ENCODE results near the gene SMAD9. TPM values are rescaled to one million over a fixed set of nuclear protein-coding genes. Genes with fewer than 3 reads are reported as not detected.

Gene SMAD9
- total RNA-seq, 1 donor from 2014 or later: 11.5 TPM

- H3K27ac ChIP-seq (ENCODE audit: low read depth, low read length): no peak overlapping the region
- no peaks in the 10 kb centered on the region for H3K9me3 ChIP-seq (ENCODE audit: control insufficient read depth in 3 of 3, low read length in 3 of 3)
- H3K4me3 ChIP-seq (ENCODE audit: low read length in 3 of 3): no peak overlapping the region
- no peak overlapping the region for H3K9ac ChIP-seq (ENCODE audit: low read depth in 1 of 3, low read length in 3 of 3)
- peaks cover 8 to 12% (median 10%) of the 10 kb centered on the region in 3 donors for H3K36me3 ChIP-seq (ENCODE audit: control insufficient read depth in 3 of 3, insufficient read depth in 3 of 3, low read length in 3 of 3)
- H3K4me1 ChIP-seq (ENCODE audit: control insufficient read depth in 3 of 3, insufficient read depth in 3 of 3, low read length in 3 of 3): peaks cover 0 to 2% (median 0%) of the 10 kb centered on the region in 3 donors
- no peaks in the 10 kb centered on the region for H3K27me3 ChIP-seq (ENCODE audit: control insufficient read depth in 3 of 3, insufficient read depth in 3 of 3, low read length in 3 of 3)
Observed at GRCh38 chr13:36850790-36851438, 69.1 kb downstream of the SMAD9 start.

- Histone ChIP-seq H3K27me3 (ENCODE audit: control insufficient read depth in 3 of 3, insufficient read depth in 3 of 3, low read length in 3 of 3) (no peaks in the 10 kb centered on the region), H3K36me3 (ENCODE audit: control insufficient read depth in 3 of 3, insufficient read depth in 3 of 3, low read length in 3 of 3) (peaks cover 6 to 13% (median 8%) of the 10 kb centered on the region in 3 donors), H3K9ac (ENCODE audit: low read depth in 1 of 3, low read length in 3 of 3) (no peak overlapping the region), H3K9me3 (ENCODE audit: control insufficient read depth in 3 of 3, low read length in 3 of 3) (no peaks in the 10 kb centered on the region), H3K27ac (ENCODE audit: low read depth, low read length) (no peak overlapping the region), H3K4me1 (ENCODE audit: control insufficient read depth in 3 of 3, insufficient read depth in 3 of 3, low read length in 3 of 3) (peaks cover 0 to 2% (median 0%) of the 10 kb centered on the region in 3 donors), H3K4me3 (ENCODE audit: low read length in 3 of 3) (no peak overlapping the region)
Observed at GRCh38 chr13:36848199-36848982, 71.6 kb downstream of the SMAD9 start.

- peaks cover 4 to 8% (median 5%) of the 10 kb centered on the region in 3 donors for H3K36me3 ChIP-seq (ENCODE audit: control insufficient read depth in 3 of 3, insufficient read depth in 3 of 3, low read length in 3 of 3)
- H3K27me3 ChIP-seq (ENCODE audit: control insufficient read depth in 3 of 3, insufficient read depth in 3 of 3, low read length in 3 of 3): no peaks in the 10 kb centered on the region
- no peak overlapping the region for H3K9ac ChIP-seq (ENCODE audit: low read depth in 1 of 3, low read length in 3 of 3)
Observed at GRCh38 chr13:36847606-36848005, 72.4 kb downstream of the SMAD9 start.

GRCh38 chr13:36841391-36841790 is 78.6 kb downstream of the SMAD9 start:
- H3K4me1 ChIP-seq (ENCODE audit: control insufficient read depth in 3 of 3, insufficient read depth in 3 of 3, low read length in 3 of 3): peaks cover 12 to 17% (median 12%) of the 10 kb centered on the region in 3 donors
- no peak overlapping the region for H3K27ac ChIP-seq (ENCODE audit: low read depth, low read length)
- H3K36me3 ChIP-seq (ENCODE audit: control insufficient read depth in 3 of 3, insufficient read depth in 3 of 3, low read length in 3 of 3): peaks cover 0 to 3% (median 3%) of the 10 kb centered on the region in 3 donors
- no peak overlapping the region for H3K9ac ChIP-seq (ENCODE audit: low read depth in 1 of 3, low read length in 3 of 3)
- no peaks in the 10 kb centered on the region for H3K9me3 ChIP-seq (ENCODE audit: control insufficient read depth in 3 of 3, low read length in 3 of 3)
- H3K27me3 ChIP-seq (ENCODE audit: control insufficient read depth in 3 of 3, insufficient read depth in 3 of 3, low read length in 3 of 3): no peaks in the 10 kb centered on the region
- no peak overlapping the region for H3K4me3 ChIP-seq (ENCODE audit: low read length in 3 of 3)

More at GRCh38 chr13:36847606-36848005, 72.4 kb downstream of the SMAD9 start:
- no peaks in the 10 kb centered on the region for H3K9me3 ChIP-seq (ENCODE audit: control insufficient read depth in 3 of 3, low read length in 3 of 3)
- H3K4me3 ChIP-seq (ENCODE audit: low read length in 3 of 3): no peak overlapping the region
- peaks cover 0 to 2% (median 0%) of the 10 kb centered on the region in 3 donors for H3K4me1 ChIP-seq (ENCODE audit: control insufficient read depth in 3 of 3, insufficient read depth in 3 of 3, low read length in 3 of 3)
- no peak overlapping the region for H3K27ac ChIP-seq (ENCODE audit: low read depth, low read length)

- Histone ChIP-seq H3K27ac (ENCODE audit: low read depth, low read length) (no peak overlapping the region), H3K4me3 (ENCODE audit: low read length in 3 of 3) (no peak overlapping the region), H3K27me3 (ENCODE audit: control insufficient read depth in 3 of 3, insufficient read depth in 3 of 3, low read length in 3 of 3) (no peaks in the 10 kb centered on the region), H3K4me1 (ENCODE audit: control insufficient read depth in 3 of 3, insufficient read depth in 3 of 3, low read length in 3 of 3) (peaks cover 12 to 17% (median 12%) of the 10 kb centered on the region in 3 donors), H3K9me3 (ENCODE audit: control insufficient read depth in 3 of 3, low read length in 3 of 3) (no peaks in the 10 kb centered on the region), H3K36me3 (ENCODE audit: control insufficient read depth in 3 of 3, insufficient read depth in 3 of 3, low read length in 3 of 3) (peaks cover 0 to 3% (median 3%) of the 10 kb centered on the region in 3 donors), H3K9ac (ENCODE audit: low read depth in 1 of 3, low read length in 3 of 3) (no peak overlapping the region)
Observed at GRCh38 chr13:36840718-36841250, 79.3 kb downstream of the SMAD9 start.

GRCh38 chr13:36839981-36840380 is 80.1 kb downstream of the SMAD9 start:
- H3K9ac ChIP-seq (ENCODE audit: low read depth in 1 of 3, low read length in 3 of 3): no peak overlapping the region
- peaks cover 0 to 3% (median 3%) of the 10 kb centered on the region in 3 donors for H3K36me3 ChIP-seq (ENCODE audit: control insufficient read depth in 3 of 3, insufficient read depth in 3 of 3, low read length in 3 of 3)
- no peak overlapping the region for H3K27ac ChIP-seq (ENCODE audit: low read depth, low read length)
- H3K4me3 ChIP-seq (ENCODE audit: low read length in 3 of 3): no peak overlapping the region
- no peaks in the 10 kb centered on the region for H3K27me3 ChIP-seq (ENCODE audit: control insufficient read depth in 3 of 3, insufficient read depth in 3 of 3, low read length in 3 of 3)
- no peaks in the 10 kb centered on the region for H3K9me3 ChIP-seq (ENCODE audit: control insufficient read depth in 3 of 3, low read length in 3 of 3)
- peaks cover 12 to 17% (median 12%) of the 10 kb centered on the region in 3 donors for H3K4me1 ChIP-seq (ENCODE audit: control insufficient read depth in 3 of 3, insufficient read depth in 3 of 3, low read length in 3 of 3)

GRCh38 chr13:36839281-36839680 is 80.8 kb downstream of the SMAD9 start:
- H3K27me3 ChIP-seq (ENCODE audit: control insufficient read depth in 3 of 3, insufficient read depth in 3 of 3, low read length in 3 of 3): no peaks in the 10 kb centered on the region
- no peak overlapping the region for H3K9ac ChIP-seq (ENCODE audit: low read depth in 1 of 3, low read length in 3 of 3)
- peaks cover 0 to 3% (median 3%) of the 10 kb centered on the region in 3 donors for H3K36me3 ChIP-seq (ENCODE audit: control insufficient read depth in 3 of 3, insufficient read depth in 3 of 3, low read length in 3 of 3)
- peaks cover 12 to 17% (median 12%) of the 10 kb centered on the region in 3 donors for H3K4me1 ChIP-seq (ENCODE audit: control insufficient read depth in 3 of 3, insufficient read depth in 3 of 3, low read length in 3 of 3)
- H3K27ac ChIP-seq (ENCODE audit: low read depth, low read length): no peak overlapping the region
- H3K4me3 ChIP-seq (ENCODE audit: low read length in 3 of 3): no peak overlapping the region
- H3K9me3 ChIP-seq (ENCODE audit: control insufficient read depth in 3 of 3, low read length in 3 of 3): no peaks in the 10 kb centered on the region

- Histone ChIP-seq H3K4me3 (ENCODE audit: low read length in 3 of 3) (peak overlapping the region in 2 of 3 donors; percentile 34 to 47), H3K9ac (ENCODE audit: low read depth in 1 of 3, low read length in 3 of 3) (peak overlapping the region in 2 of 3 donors; percentile 3 to 55), H3K27ac (ENCODE audit: low read depth, low read length) (peak overlapping the region; percentile 59), H3K4me1 (ENCODE audit: control insufficient read depth in 3 of 3, insufficient read depth in 3 of 3, low read length in 3 of 3) (peaks cover 12 to 17% (median 12%) of the 10 kb centered on the region in 3 donors), H3K36me3 (ENCODE audit: control insufficient read depth in 3 of 3, insufficient read depth in 3 of 3, low read length in 3 of 3) (peaks cover 0 to 3% (median 0%) of the 10 kb centered on the region in 3 donors), H3K27me3 (ENCODE audit: control insufficient read depth in 3 of 3, insufficient read depth in 3 of 3, low read length in 3 of 3) (no peaks in the 10 kb centered on the region), H3K9me3 (ENCODE audit: control insufficient read depth in 3 of 3, low read length in 3 of 3) (no peaks in the 10 kb centered on the region)
Observed at GRCh38 chr13:36837354-36838092, 82.5 kb downstream of the SMAD9 start.

- Histone ChIP-seq H3K9ac (ENCODE audit: low read depth in 1 of 3, low read length in 3 of 3) (no peak overlapping the region), H3K36me3 (ENCODE audit: control insufficient read depth in 3 of 3, insufficient read depth in 3 of 3, low read length in 3 of 3) (peaks cover 0 to 3% (median 0%) of the 10 kb centered on the region in 3 donors), H3K4me3 (ENCODE audit: low read length in 3 of 3) (no peak overlapping the region), H3K27ac (ENCODE audit: low read depth, low read length) (no peak overlapping the region), H3K27me3 (ENCODE audit: control insufficient read depth in 3 of 3, insufficient read depth in 3 of 3, low read length in 3 of 3) (no peaks in the 10 kb centered on the region), H3K4me1 (ENCODE audit: control insufficient read depth in 3 of 3, insufficient read depth in 3 of 3, low read length in 3 of 3) (peaks cover 12 to 17% (median 12%) of the 10 kb centered on the region in 3 donors), H3K9me3 (ENCODE audit: control insufficient read depth in 3 of 3, low read length in 3 of 3) (no peaks in the 10 kb centered on the region)
Observed at GRCh38 chr13:36834299-36834698, 85.7 kb downstream of the SMAD9 start.
